ENCODE results near the gene NUDT4.
A peak's percentile ranks its signal among the peaks of the same experiment; 100 is the strongest.
"Not testable (repeated sequence)": the region's sequence is repeated elsewhere in the genome, so short reads cannot be mapped to it uniquely, and the experiment has no call there.

Gene NUDT4

GRCh38 chr12:93402333-93403311, 24.9 kb downstream of the NUDT4 start:
- DNase-seq (ENCODE audit: low spot score): no peak

DNA sequence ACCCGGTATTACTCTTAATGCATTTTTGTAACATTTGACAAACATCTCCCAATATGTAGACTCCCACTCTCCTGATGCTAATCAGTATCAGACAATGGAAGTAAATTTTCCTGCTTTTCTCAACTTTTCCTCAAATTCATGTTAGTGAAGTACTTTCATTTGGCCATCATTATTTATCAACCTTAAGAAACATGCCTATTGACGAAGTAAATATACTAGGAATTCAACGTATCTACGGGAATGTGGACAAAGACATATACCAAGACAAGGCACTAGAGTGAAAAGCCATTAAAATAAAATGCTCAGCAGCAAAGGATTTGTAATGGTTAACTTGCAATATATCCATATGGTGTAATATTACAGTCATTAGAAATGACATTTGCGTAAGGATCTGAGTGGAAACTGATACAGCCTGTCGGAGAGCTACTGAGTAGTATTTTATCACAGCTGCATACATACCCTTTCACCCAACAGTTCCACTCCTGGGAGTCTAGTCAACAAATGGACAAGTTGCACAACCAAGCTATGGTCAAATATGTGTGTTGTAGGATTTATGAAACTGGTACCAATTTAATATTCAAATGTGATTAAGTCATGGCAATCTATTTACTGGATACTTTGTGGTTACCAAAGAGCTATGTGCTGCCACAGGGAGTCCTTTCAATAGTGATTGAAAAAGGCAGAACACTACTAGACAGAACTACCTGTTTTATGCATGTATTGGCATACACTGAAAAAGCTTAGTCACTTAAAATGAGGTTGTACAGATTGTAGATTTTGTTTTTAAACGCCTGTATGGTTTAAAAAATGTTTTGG, 26.5 kb downstream of the NUDT4 start:
- DNase-seq (ENCODE audit: low spot score): no peak

DNA sequence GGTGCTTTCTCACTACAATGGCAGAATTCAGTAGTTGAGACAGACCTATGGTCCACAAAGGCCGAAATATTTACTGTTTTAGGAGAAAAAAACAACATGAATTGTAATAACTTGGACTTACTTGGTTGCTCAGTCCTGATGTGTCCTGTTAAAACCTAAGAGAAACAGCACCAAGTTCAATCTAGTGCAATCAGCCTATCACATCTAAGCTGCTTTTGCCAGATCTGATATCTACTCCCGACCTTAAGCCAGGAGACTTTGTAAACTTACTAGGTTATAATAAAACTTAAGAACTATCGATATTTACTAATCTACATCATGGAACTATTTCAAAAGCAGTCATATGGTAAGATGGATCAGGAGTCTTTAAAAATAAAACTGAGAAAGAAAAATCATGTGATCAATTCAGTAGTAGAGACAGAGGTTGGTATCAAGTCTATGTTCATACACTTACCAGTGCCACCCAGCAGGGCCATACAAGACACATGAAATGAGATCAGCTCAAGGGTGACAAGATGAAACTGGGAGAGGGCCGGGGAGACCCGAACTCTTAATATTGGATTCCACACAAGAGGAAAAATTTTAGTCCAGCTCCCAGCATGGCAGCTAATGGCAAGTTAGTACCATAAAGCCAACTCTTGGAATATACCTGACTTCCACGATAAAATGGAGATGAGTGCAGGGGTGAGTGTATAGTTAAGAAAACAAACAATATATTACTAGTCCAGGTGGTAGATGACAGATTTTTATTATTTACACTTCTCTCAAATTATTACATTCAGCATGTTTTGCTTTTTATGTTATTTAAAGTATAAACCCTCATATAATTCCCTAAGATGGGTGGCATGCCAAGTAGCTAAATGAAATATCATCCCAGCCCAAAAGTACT, 27.5 kb downstream of the NUDT4 start:
- no peak for DNase-seq (ENCODE audit: low spot score)

GRCh38 chr12:93407054-93407962, 29.6 kb downstream of the NUDT4 start:
- no peak for DNase-seq (ENCODE audit: low spot score)

DNA sequence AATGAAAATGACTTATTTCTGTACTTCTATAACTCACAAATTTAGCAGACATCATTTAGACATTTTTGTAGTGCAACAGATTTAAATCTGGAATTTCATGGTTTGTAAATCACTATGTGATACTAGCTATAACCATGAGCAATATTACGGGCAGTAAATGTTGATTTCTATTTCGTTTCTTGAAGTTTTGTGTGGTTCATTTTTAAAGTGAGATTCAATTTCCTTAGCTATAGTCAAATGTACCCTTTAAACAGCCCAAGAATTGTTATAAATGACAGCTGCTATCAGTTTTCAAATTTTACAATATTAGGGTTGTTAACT, 30.2 kb downstream of the NUDT4 start:
- no peak for DNase-seq (ENCODE audit: low spot score)

DNA sequence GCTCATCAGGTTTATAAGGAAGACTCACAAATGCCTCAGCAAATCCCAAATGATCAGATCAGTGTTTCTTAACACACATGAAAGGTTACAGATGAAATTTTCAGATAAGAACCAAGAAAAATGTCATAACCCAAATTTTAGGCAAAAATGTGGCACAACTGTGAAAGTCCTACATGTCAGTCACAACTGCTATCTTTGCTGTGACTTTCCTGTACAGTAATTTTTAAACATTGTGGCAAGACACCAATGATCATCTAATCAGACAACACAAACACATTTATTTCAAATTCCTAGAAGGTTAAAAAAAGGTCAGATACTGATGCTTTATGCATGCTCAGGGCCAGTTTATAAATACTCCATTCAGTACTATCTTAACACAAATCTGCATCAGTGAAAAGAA, 31.1 kb downstream of the NUDT4 start:
- no peak for DNase-seq (ENCODE audit: low spot score)

GRCh38 chr12:93409343-93410187, 31.8 kb downstream of the NUDT4 start:
- not testable (repeated sequence) for DNase-seq (ENCODE audit: low spot score)

DNA sequence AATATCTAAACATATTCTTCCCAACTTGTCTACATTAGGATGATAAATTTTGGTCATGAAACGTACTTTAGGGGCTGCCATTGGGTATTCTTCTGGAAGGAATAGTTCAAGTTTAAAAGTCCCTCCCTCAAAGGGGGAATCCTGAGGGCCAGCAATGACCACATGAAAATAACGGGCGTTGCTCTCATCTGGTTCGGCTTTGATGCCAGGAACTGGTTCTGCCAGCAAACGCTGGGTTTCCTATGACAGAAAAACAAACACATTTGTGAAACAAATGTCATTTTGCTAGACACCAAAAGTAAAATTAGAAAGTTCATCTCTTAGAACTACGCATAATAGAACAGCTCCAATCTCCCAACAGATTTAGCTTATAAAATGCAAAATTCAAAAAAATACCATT, 33.3 kb downstream of the NUDT4 start:
- DNase-seq (ENCODE audit: low spot score): not testable (repeated sequence)

DNA sequence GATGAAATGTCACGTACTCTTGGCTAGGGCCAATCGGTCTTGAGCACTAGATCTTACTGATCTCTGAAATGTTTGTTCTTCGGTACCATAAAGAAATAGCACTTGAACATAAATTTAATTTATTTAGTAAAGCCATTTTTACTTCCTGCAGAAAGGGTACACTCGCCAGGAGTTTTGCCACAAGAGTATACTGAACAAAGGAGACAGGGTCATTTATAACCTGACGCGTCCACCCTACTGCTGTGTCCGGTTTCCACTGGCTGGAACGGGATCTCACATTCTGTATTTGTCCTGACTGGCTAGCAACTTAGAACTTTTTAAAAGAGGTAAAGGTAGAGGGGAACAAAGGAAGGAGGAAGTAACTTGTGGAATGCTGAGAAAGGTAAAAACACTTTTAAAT, 34.7 kb downstream of the NUDT4 start:
- DNase-seq (ENCODE audit: low spot score): not testable (repeated sequence)

DNA sequence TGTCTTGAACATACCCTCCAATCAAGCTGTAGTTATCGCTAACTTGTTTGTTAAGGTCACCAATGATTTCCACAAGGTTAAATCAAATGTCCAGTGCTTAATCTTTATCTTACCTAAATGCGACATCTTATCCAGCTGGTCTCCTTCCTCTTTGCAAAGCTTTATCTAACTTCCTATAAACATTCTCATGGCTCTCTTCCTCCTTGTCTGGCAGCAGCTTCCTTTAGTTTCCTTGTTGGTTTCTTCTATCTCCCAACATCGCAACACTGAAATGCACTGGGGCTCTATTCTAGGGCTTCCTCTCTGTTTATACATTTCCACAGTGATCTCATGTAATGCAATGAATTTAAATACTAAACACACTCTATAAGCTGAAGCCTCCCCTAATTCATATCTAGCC, 35.3 kb downstream of the NUDT4 start:
- DNase-seq (ENCODE audit: low spot score): no peak

DNA sequence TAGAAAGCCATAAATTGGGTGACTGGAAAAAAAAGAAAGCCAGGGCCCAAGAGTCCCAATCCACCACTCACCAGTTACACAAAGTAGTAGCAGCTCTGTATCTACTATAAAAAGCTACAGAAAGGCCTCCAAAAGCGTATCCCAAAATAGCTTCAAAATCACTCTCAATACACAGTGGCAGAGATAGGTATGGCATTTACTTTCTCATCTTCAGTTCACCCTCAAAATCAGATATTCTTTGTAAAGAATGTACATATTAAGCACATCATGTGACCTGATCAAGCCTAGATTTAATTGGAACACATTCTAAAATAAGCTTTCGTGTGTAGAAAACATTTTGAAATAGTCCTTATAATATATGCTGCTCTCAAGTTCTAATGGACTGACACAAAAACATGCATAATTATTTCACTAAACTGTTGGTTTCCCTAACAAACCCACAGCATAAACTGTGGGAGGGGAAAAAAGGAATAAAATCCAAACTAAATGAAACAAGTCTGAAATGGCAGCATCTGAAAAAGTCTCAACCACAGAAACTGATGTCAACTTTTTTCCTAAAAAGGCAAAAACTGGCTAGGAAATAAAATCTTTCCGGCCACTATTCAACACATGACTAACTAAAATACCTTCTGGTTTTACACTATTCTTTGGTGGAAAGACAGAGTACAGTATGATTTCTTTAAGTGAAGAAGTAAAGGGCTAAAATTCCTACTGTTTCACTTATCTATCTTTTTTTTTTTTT, 38.2 kb downstream of the NUDT4 start:
- DNase-seq (ENCODE audit: low spot score): peak; percentile 11

DNA sequence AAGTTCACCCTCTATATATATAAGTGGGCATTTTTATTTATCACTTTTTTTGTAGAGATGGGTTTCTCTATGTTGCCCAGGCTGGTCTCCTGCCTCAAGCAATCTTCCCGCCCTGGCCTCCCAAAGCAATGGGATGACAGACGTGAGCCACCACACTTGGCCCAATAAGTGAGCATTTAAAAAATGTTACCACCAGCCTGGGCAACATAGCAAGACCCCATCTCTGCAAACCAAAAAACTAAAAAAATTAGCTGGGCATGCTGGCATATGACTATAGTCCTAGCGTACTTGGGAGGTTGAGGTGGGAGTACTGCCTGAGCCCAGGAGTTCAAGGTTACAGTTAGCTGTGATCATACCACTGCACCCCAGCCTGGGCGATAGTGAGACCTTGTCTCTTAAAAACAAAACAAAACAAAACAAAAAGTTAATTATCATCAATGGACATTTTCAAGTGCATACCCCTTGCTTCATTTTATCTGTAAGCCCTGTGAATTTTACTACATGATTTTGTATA, 40.3 kb downstream of the NUDT4 start:
- DNase-seq (ENCODE audit: low spot score): no peak

GRCh38 chr12:93419388-93420034, 41.8 kb downstream of the NUDT4 start:
- peak; percentile 44 for DNase-seq (ENCODE audit: low spot score)

- DNase-seq (ENCODE audit: low spot score): no peak
Measured at GRCh38 chr12:93422050-93422449, 44.3 kb downstream of the NUDT4 start.

DNA sequence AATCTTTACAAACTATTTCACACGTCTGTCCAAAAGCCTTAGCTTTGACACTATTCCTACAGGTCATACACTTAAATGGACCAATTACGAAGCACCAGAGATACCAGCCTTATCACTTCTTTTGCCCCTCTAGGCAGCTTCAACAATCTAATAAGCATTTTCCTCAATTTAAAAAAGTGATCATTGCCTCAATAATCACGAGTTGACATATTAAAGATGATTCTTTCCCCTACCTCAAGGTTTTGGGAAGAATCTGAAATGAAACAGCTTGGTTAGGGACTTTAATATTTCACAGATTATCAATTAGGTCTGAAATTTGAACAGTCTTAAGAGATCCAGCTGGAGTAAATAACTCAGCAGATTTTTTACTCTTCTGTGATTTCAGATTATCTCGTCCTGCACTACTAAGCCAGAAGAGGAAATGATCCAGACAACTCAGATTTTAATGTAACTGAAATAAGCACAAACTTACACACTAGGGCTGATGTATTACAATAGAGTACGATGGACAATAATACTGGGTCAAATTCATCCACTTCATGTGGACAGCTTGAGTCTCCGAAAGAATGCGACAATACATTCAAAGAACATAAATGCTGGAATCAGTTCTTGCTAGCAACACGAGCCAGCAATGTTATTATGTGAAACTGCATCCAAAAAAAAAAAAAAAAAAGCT, 48.1 kb downstream of the NUDT4 start:
- no peak for DNase-seq (ENCODE audit: low spot score)

DNA sequence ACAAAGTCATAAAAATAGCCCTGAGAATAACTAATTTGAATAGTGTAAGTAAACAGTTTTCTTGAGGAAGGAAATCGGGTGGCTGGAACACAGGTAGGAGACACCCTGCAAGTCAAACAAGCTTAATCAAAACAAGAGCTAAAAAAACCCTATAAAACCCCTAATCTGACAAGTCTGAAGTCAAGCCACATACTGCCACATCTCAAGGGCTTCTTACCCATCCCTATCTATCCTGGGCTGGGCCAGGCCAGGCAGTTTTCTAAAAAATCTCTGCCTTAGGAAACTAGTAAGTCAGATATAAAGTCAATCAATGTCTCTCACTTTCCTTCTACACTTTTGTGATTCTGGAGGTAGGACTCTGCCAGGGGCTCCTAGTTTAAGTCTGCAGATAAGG, 48.7 kb downstream of the NUDT4 start:
- no peak for DNase-seq (ENCODE audit: low spot score)

GRCh38 chr12:93427779-93428564, 50.2 kb downstream of the NUDT4 start:
- no peak for DNase-seq (ENCODE audit: low spot score)
